GM12878 (cell line): Measurements from ENCODE around the gene CNGA1. TPM values are rescaled to one million over a fixed set of nuclear protein-coding genes. Genes with fewer than 3 reads are reported as not detected.

Experiments used
- ATAC-seq: fragments of 200-7000 bp; cut with Tn5 transposase; 3 replicates; pipeline ENCODE4 v1.9.1; 2020; ENCODE audit warnings: mild to moderate bottlenecking, moderate library complexity
- BruUV-seq: library from RNA; stranded (reverse); fragments of 400-500 nt; replicated peaks from 2 replicates; lab custom pipeline; 2021; lab: Mats Ljungman, UMichigan
- CTCF ChIA-PET: fragments of 300-600 bp; sonication (Branson Sonifier 250); formaldehyde crosslinking; extraction: SDS; loops from one replicate; lab custom pipeline; 2021; ENCODE audit warnings: inconsistent platforms; lab: Yijun Ruan, JAX
- POLR2A ChIA-PET: fragments of 350-600 bp; formaldehyde crosslinking; extraction: SDS; loops from one replicate; lab custom pipeline; 2021; ENCODE audit warnings: inconsistent platforms; lab: Charles Lee
- RAD21 ChIA-PET: fragments of 300-600 bp; sonication (Branson Sonifier 250); formaldehyde crosslinking; loops from one replicate; lab custom pipeline; 2023; ENCODE audit warnings: antibody characterized with exemption; ENCODE audit not compliant: unreplicated experiment; lab: Charles Lee
- SMC1A ChIA-PET: fragments of 300-600 bp; sonication (Branson Sonifier 250); formaldehyde crosslinking; loops from one replicate; lab custom pipeline; 2023; ENCODE audit not compliant: unreplicated experiment, uncharacterized antibody; lab: Charles Lee
- DNase-seq: peaks from one replicate; pipeline ENCODE4 v3.0.0-alpha.2; 2011; ENCODE audit warnings: low read depth, low spot score
- FAIRE-seq: peaks from 3 replicates; lab custom pipeline; 2011; peaks lifted over from hg19 to GRCh38; lab: Jason Lieb, UNC
- H2AFZ ChIP-seq: 2 replicates; pipeline ENCODE4 v1.6.0; 2011; ENCODE audit warnings: low read depth, low read length, control low read depth; ENCODE audit not compliant: control insufficient read depth
- H3K27ac ChIP-seq: 2 replicates; pipeline ENCODE4 v1.5.1; 2011; ENCODE audit warnings: control low read depth; ENCODE audit not compliant: control insufficient read depth, insufficient read depth
- H3K27me3 ChIP-seq, 2 experiments: replicated peaks in 1 of 2; 2 replicates each; pipeline versions ENCODE4 v1.6.0 to v1.6.1; 2011; ENCODE audit warnings: low read length in 1 of 2; ENCODE audit not compliant: control insufficient read depth in 2 of 2, insufficient read depth in 2 of 2
- H3K36me3 ChIP-seq, 2 experiments: 2 replicates each; pipeline ENCODE4 v1.5.1; 2011; ENCODE audit warnings: low read length in 1 of 2; ENCODE audit not compliant: control insufficient read depth in 2 of 2, insufficient read depth in 2 of 2
- H3K4me1 ChIP-seq: 2 replicates; pipeline ENCODE4 v1.6.1; 2011; ENCODE audit warnings: mild to moderate bottlenecking, low read length, moderate library complexity, mixed read lengths; ENCODE audit not compliant: control insufficient read depth, insufficient read depth
- H3K4me2 ChIP-seq: 2 replicates; pipeline ENCODE4 v1.6.0; 2011; ENCODE audit warnings: control low read depth; ENCODE audit not compliant: control insufficient read depth, insufficient read depth
- H3K4me3 ChIP-seq: fragments of 200-600 bp; sonication (generic); 2 replicates; pipeline ENCODE4 v1.5.1; 2016
- H3K79me2 ChIP-seq: 2 replicates; pipeline ENCODE4 v1.6.0; 2011; ENCODE audit warnings: low read length; ENCODE audit not compliant: control insufficient read depth, insufficient read depth
- H3K9ac ChIP-seq: 2 replicates; pipeline ENCODE4 v1.8.0; 2011; ENCODE audit warnings: low read length, control low read depth, mixed read lengths; ENCODE audit not compliant: control insufficient read depth, insufficient read depth
- H3K9me3 ChIP-seq: replicated peaks from 3 replicates; pipeline ENCODE4 v1.5.1; 2011; ENCODE audit warnings: mild to moderate bottlenecking, low read length; ENCODE audit not compliant: control insufficient read depth, insufficient read depth
- H4K20me1 ChIP-seq: 2 replicates; pipeline ENCODE4 v1.6.0; 2011; ENCODE audit not compliant: control insufficient read depth, insufficient read depth
- BCL11A ChIP-seq: IDR thresholded peaks from 2 replicates; pipeline ENCODE4 v1.6.1; 2011; ENCODE audit warnings: low read depth, low read length
- BHLHE40 ChIP-seq, 2 experiments: fragments of 450-650 bp in 1 of 2; IDR thresholded peaks; 2 replicates each; pipeline ENCODE4 v1.6.1; 2011 to 2017; ENCODE audit warnings: low read depth in 2 of 2, borderline replicate concordance in 1 of 2, improper control_type of control experiment in 1 of 2, low read length in 1 of 2, mild to moderate bottlenecking in 1 of 2
- CHD1 ChIP-seq: IDR thresholded peaks from 2 replicates; pipeline ENCODE4 v1.6.1; 2012; ENCODE audit warnings: low read depth, low read length, improper control_type of control experiment
- IRF4 ChIP-seq: IDR thresholded peaks from 2 replicates; pipeline ENCODE4 v1.6.1; 2011; ENCODE audit warnings: low read depth, low read length
- MXI1 ChIP-seq: fragments of 150-350 bp; IDR thresholded peaks from 2 replicates; pipeline ENCODE4 v1.6.1; 2011; ENCODE audit warnings: low read depth, mild to moderate bottlenecking, inconsistent platforms, low read length, improper control_type of control experiment
- POU2F2 ChIP-seq: IDR thresholded peaks from 3 replicates; pipeline ENCODE4 v1.6.1; 2011; ENCODE audit warnings: low read depth, mild to moderate bottlenecking, low read length, borderline replicate concordance
- SREBF2 ChIP-seq: IDR thresholded peaks from 2 replicates; pipeline ENCODE4 v1.6.1; 2012; ENCODE audit warnings: mild to moderate bottlenecking, low read length
- WGBS: methylation state at CpG from one replicate; pipeline ENCODE4 v1.1.6; 2016; ENCODE audit warnings: low lambda C conversion rate; ENCODE audit not compliant: insufficient replicate concordance, insufficient coverage; ENCODE audit errors: missing lambda C conversion rate; 5-methylcytosine and 5-hydroxymethylcytosine counted together
- in situ Hi-C: fragments of 300-500 bp; cut with MboI; formaldehyde crosslinking; loops from 9 replicates; pipeline ENCODE4 v1.14.3; 2018; ENCODE audit warnings: mixed read lengths
- intact Hi-C: fragments of 100-400 bp; cut with micrococcal nuclease; formaldehyde crosslinking; loops from one replicate; pipeline ENCODE4 v1.14.2; 2022; ENCODE audit not compliant: unreplicated experiment
- polyA plus RNA-seq, 11 experiments: library from polyadenylated mRNA; depleted of rRNA in 4 of 11; unstranded in 6 of 11; stranded (reverse) in 5 of 11; fragments of >200 nt; fragmentation: Nextera tagmentation in 4 of 11; fragmentation: Illumina TruSeq in 1 of 11; extraction: Ambion mirVana in 4 of 11; extraction: Trizol in 1 of 11; gene quantifications; 1 replicate in 1 of 11; 2 replicates in 10 of 11; pipeline versions ENCODE4 v1.2.1 to v1.2.3, GENCODE V29; 2011 to 2016; ENCODE audit warnings: inconsistent platforms in 2 of 11, missing spikeins in 2 of 11, low read depth in 1 of 11
- total RNA-seq, 4 experiments: library from RNA; depleted of rRNA in 3 of 4; stranded (reverse); fragments of >200 nt in 3 of 4; fragmentation: Illumina TruSeq in 1 of 4; extraction: Trizol in 1 of 4; gene quantifications; 2 replicates each; pipeline versions ENCODE4 v1.2.1 to v1.2.3, GENCODE V29; 2013 to 2021

The CNGA1 gene
- total and polyA plus RNA-seq, 10 of the 15 experiments (the other 5 are each of a cell fraction or from before 2014, with no cell fraction given) = 0.38 to 14.2 (median 5.1) TPM

- intact Hi-C loops = loop anchor here (10.0 kb wide), 1 partner anchor 537 kb away; no protein-coding TSS in a partner anchor
- Histone ChIP-seq H3K27me3 (no peaks in the 10 kb centered on the region), H3K36me3 (no peaks in the 10 kb centered on the region), H3K4me2 (no peak overlapping the region), H3K4me3 (no peak overlapping the region), H2AFZ (no peak overlapping the region), H4K20me1 (no peaks in the 10 kb centered on the region), H3K9ac (no peak overlapping the region), H3K27ac (no peak overlapping the region), H3K79me2 (no peaks in the 10 kb centered on the region), H3K9me3 (peaks cover 2% of the 10 kb centered on the region; the same call in 1 of the 3 replicates), H3K4me1 (peaks cover 66% of the 10 kb centered on the region)
- BruUV-seq = no TSS peak
- DNase-seq (no peak), FAIRE-seq (no peak), ATAC-seq (no peak)
- 83% methylated on average over 12 of the region's 12 CpGs for WGBS
- RAD21 ChIA-PET = interaction anchor here (0.7 to 7.2 kb wide), 8 partner anchors 8 to 56 kb away, joined by 3 to 121 read pairs (median 4); no protein-coding TSS in a partner anchor
- in situ Hi-C loops = no loop called here
- CTCF ChIA-PET = interaction anchor here (0.7 to 9.8 kb wide), 12 partner anchors 8 to 173 kb away, joined by 3 to 158 read pairs (median 4); partner anchors contain the start of genes CNGA1 and NIPAL1
- TF ChIP-seq SREBF2 = no peak
- no peak for TF ChIP-seq CHD1
- TF ChIP-seq IRF4 = no peak
- no peak for TF ChIP-seq POU2F2
- no peak for TF ChIP-seq BHLHE40 (IDR thresholded peaks at IDR 0.05; ENCODE audit: borderline replicate concordance in 1 of 2, low read depth in 2 of 2, low read length in 1 of 2)
- no peak for TF ChIP-seq MXI1
- no peak for TF ChIP-seq BCL11A
- POLR2A ChIA-PET = interaction anchor here (0.7 to 6.1 kb wide), 3 partner anchors 15 to 54 kb away, joined by 3 to 38 read pairs (median 7); no protein-coding TSS in a partner anchor
- SMC1A ChIA-PET = interaction anchor here (0.8 to 11.8 kb wide), 6 partner anchors 13 to 77 kb away, joined by 4 to 268 read pairs (median 20); no protein-coding TSS in a partner anchor
Observed at GRCh38 chr4:48031802-48032525, 15.5 kb upstream of the CNGA1 start.
